AG08395 (cell line): ENCODE results near the gene RBM47.
"Not testable (repeated sequence)": the region's sequence is repeated elsewhere in the genome, so short reads cannot be mapped to it uniquely, and the experiment has no call there.

Experiments used
- DNase-seq: peaks from one replicate; pipeline ENCODE4 v3.0.0; 2012; ENCODE audit warnings: mixed read lengths, low spot score

RBM47 gene

GRCh38 chr4:40439519-40439918, 190.1 kb downstream of the RBM47 start:
- DNase-seq = no peak

- DNase-seq = no peak
Observed at GRCh38 chr4:40438384-40439026, 191.2 kb downstream of the RBM47 start.

GRCh38 chr4:40437741-40438383, 191.8 kb downstream of the RBM47 start:
- no peak for DNase-seq

GRCh38 chr4:40435306-40435705, 194.4 kb downstream of the RBM47 start:
- DNase-seq = not testable (repeated sequence)

- DNase-seq = no peak
Observed at GRCh38 chr4:40434126-40434687, 195.5 kb downstream of the RBM47 start.

GRCh38 chr4:40432504-40432903, 197.2 kb downstream of the RBM47 start:
- no peak for DNase-seq

GRCh38 chr4:40427871-40428270, 201.8 kb downstream of the RBM47 start:
- DNase-seq = not testable (repeated sequence)

- DNase-seq = no peak
Observed at GRCh38 chr4:40427128-40427527, 202.5 kb downstream of the RBM47 start.

- DNase-seq = no peak
Observed at GRCh38 chr4:40425799-40426574, 203.7 kb downstream of the RBM47 start.

- DNase-seq = peak; percentile 36
Observed at GRCh38 chr4:40423735-40424134, 205.9 kb downstream of the RBM47 start.

GRCh38 chr4:40421839-40422708, 207.6 kb downstream of the RBM47 start:
- no peak for DNase-seq

GRCh38 chr4:40419231-40419912, 210.3 kb downstream of the RBM47 start:
- DNase-seq = no peak

GRCh38 chr4:40418430-40419230, 211.0 kb downstream of the RBM47 start:
- DNase-seq = no peak

GRCh38 chr4:40417941-40418340, 211.7 kb downstream of the RBM47 start:
- DNase-seq = no peak

- DNase-seq = no peak
Observed at GRCh38 chr4:40414673-40415072, 215.0 kb downstream of the RBM47 start.

- DNase-seq = no peak
Observed at GRCh38 chr4:40412866-40413795, 216.5 kb downstream of the RBM47 start.

- DNase-seq = no peak
Observed at GRCh38 chr4:40412388-40412787, 217.3 kb downstream of the RBM47 start.

- DNase-seq = peak; percentile 26
Observed at GRCh38 chr4:40409835-40410234, 219.8 kb downstream of the RBM47 start.

- DNase-seq = not testable (repeated sequence)
Observed at GRCh38 chr4:40407468-40407867, 222.2 kb downstream of the RBM47 start.
